ENCODE data around the gene LSM10.
A peak's percentile ranks its signal among the peaks of the same experiment; 100 is the strongest.

Gene LSM10

DNA sequence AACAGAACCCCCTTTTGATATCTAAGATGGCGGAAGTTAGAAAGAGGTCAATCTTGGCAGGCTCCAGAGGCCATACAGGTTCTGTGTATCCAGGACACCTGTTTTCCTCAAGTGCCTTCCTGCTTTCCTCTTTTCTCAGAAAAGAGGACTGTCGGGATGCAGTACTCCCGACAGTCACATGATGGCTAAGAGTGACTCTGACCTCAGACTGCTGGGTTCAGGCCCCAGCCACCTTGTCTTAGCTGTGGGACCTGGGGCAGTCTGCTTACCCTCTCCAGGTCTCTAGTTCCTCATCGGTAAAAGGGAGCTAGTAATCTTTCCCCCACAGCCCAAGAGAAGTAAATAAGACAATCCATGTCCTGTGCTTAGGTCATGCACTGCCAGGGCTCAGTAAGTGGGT is 41.9 kb downstream of the LSM10 start:
- no peaks in the 10 kb centered on the region for H3K27me3 ChIP-seq (ENCODE audit: low read depth, low read length)
- no peaks in the 10 kb centered on the region for H3K36me3 ChIP-seq (replicated peaks; ENCODE audit: low read depth, low read length)
- H3K79me2 ChIP-seq (ENCODE audit: low read length): no peaks in the 10 kb centered on the region
- no peak overlapping the region for H3K27ac ChIP-seq (ENCODE audit: low read length)
- peaks cover 10% of the 10 kb centered on the region for H3K4me1 ChIP-seq (ENCODE audit: low read length)
- no peaks in the 10 kb centered on the region for H4K20me1 ChIP-seq (ENCODE audit: insufficient read depth, low read length)
- no peaks in the 10 kb centered on the region for H3K9me3 ChIP-seq (ENCODE audit: insufficient read depth, low read length)
- no peak overlapping the region for H3K4me2 ChIP-seq (ENCODE audit: low read length)
- no peak for TF ChIP-seq EZH2phosphoT487 (IDR thresholded peaks at IDR 0.05; ENCODE audit: low read depth)
- H2AFZ ChIP-seq (ENCODE audit: low read depth, low read length): no peak overlapping the region
- no peak overlapping the region for H3K9ac ChIP-seq (ENCODE audit: low read length)
- H3K4me3 ChIP-seq (ENCODE audit: low read length): no peak overlapping the region

GRCh38 chr1:36354486-36354885 is 43.2 kb downstream of the LSM10 start:
- Histone ChIP-seq H3K79me2 (ENCODE audit: low read length) (no peaks in the 10 kb centered on the region), H3K4me1 (ENCODE audit: low read length) (peaks cover 23% of the 10 kb centered on the region), H3K36me3 (replicated peaks; ENCODE audit: low read depth, low read length) (no peaks in the 10 kb centered on the region), H3K4me2 (ENCODE audit: low read length) (no peak overlapping the region), H4K20me1 (ENCODE audit: insufficient read depth, low read length) (no peaks in the 10 kb centered on the region), H3K27ac (ENCODE audit: low read length) (no peak overlapping the region), H2AFZ (ENCODE audit: low read depth, low read length) (no peak overlapping the region), H3K4me3 (ENCODE audit: low read length) (no peak overlapping the region), H3K9me3 (ENCODE audit: insufficient read depth, low read length) (no peaks in the 10 kb centered on the region), H3K27me3 (ENCODE audit: low read depth, low read length) (no peaks in the 10 kb centered on the region), H3K9ac (ENCODE audit: low read length) (no peak overlapping the region)
- TF ChIP-seq EZH2phosphoT487 (IDR thresholded peaks at IDR 0.05; ENCODE audit: low read depth) (no peak), CTCF (IDR thresholded peaks at IDR 0.05; ENCODE audit: low read depth, low read length) (no peak)

GRCh38 chr1:36352910-36353878 is 44.5 kb downstream of the LSM10 start:
- TF ChIP-seq CTCF (IDR thresholded peaks at IDR 0.05; ENCODE audit: low read depth, low read length): no peak
- no peak for TF ChIP-seq EZH2phosphoT487 (IDR thresholded peaks at IDR 0.05; ENCODE audit: low read depth)
- Histone ChIP-seq H3K36me3 (replicated peaks; ENCODE audit: low read depth, low read length) (no peaks in the 10 kb centered on the region), H3K27me3 (ENCODE audit: low read depth, low read length) (no peaks in the 10 kb centered on the region), H3K27ac (ENCODE audit: low read length) (no peak overlapping the region), H3K4me2 (ENCODE audit: low read length) (no peak overlapping the region), H3K4me3 (ENCODE audit: low read length) (no peak overlapping the region), H2AFZ (ENCODE audit: low read depth, low read length) (no peak overlapping the region), H4K20me1 (ENCODE audit: insufficient read depth, low read length) (peaks cover 5% of the 10 kb centered on the region), H3K79me2 (ENCODE audit: low read length) (no peaks in the 10 kb centered on the region), H3K4me1 (ENCODE audit: low read length) (peaks cover 34% of the 10 kb centered on the region), H3K9me3 (ENCODE audit: insufficient read depth, low read length) (no peaks in the 10 kb centered on the region), H3K9ac (ENCODE audit: low read length) (no peak overlapping the region)

DNA sequence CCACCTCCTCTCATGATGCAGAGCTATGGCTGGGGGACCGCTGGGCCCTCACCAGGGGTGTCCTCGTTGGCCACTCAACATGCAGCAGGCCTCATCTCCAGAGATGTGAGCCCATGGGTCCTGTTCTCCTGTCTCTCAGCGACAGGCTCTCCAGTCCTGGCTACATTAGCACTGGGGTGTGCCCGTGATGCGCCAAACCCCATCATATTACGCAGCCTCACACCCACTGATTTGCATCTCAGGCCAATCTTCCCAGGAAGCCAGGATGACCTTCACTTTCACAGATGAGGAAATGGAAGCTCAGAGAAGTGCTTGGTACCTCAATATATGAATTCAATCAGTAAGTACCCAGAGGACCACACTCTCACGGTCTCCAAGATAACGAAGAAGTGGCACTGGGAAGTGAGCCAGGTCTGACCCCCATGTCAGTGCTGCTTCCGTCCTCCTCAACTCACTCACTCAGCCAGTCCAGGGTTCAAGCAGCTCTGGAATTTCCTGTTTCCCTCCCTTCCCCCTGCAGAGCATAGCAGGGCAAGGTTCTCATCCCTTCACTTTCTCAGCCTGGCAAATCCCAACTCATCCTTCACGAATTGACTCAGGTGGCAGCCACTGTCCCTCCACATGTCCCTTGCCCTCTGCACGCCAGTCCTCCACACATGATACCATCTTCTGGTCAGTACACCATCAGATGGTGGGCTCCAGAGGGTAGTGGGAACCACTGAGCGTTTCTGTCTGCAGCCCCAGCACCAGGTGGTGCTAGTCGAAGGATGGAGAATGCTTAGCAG is 45.4 kb downstream of the LSM10 start:
- H3K79me2 ChIP-seq (ENCODE audit: low read length): no peaks in the 10 kb centered on the region
- no peak overlapping the region for H3K4me3 ChIP-seq (ENCODE audit: low read length)
- TF ChIP-seq EZH2phosphoT487 (IDR thresholded peaks at IDR 0.05; ENCODE audit: low read depth) (no peak), CTCF (IDR thresholded peaks at IDR 0.05; ENCODE audit: low read depth, low read length) (0 out of 2 replicates have a peak, but pooled peaks have one; percentile 4)
- no peak overlapping the region for H3K27ac ChIP-seq (ENCODE audit: low read length)
- H4K20me1 ChIP-seq (ENCODE audit: insufficient read depth, low read length): peaks cover 5% of the 10 kb centered on the region
- no peaks in the 10 kb centered on the region for H3K36me3 ChIP-seq (replicated peaks; ENCODE audit: low read depth, low read length)
- no peaks in the 10 kb centered on the region for H3K27me3 ChIP-seq (ENCODE audit: low read depth, low read length)
- no peaks in the 10 kb centered on the region for H3K9me3 ChIP-seq (ENCODE audit: insufficient read depth, low read length)
- peaks cover 34% of the 10 kb centered on the region for H3K4me1 ChIP-seq (ENCODE audit: low read length)
- no peak overlapping the region for H3K9ac ChIP-seq (ENCODE audit: low read length)
- no peak overlapping the region for H3K4me2 ChIP-seq (ENCODE audit: low read length)
- H2AFZ ChIP-seq (ENCODE audit: low read depth, low read length): no peak overlapping the region
